AML-193 (cell line): ENCODE results near the gene TMEM163.
"Not testable (repeated sequence)": the region's sequence is repeated elsewhere in the genome, so short reads cannot be mapped to it uniquely, and the experiment has no call there.

Experiments
- DNase-seq, 2 experiments: peaks; one replicate each; lab custom pipeline; 2025; lab: John Stamatoyannopoulos, UW

Gene TMEM163

GRCh38 chr2:134619250-134619649 is 99.5 kb downstream of the TMEM163 start:
- no peak for DNase-seq

GRCh38 chr2:134615480-134615879 is 103.3 kb downstream of the TMEM163 start:
- DNase-seq: not testable (repeated sequence)

- DNase-seq: no peak
These were observed 107.5 kb downstream of the TMEM163 start for GRCh38 chr2:134611316-134611715.

- DNase-seq: no peak
These were observed 107.9 kb downstream of the TMEM163 start for GRCh38 chr2:134610871-134611270.

GRCh38 chr2:134609924-134610513 is 108.8 kb downstream of the TMEM163 start:
- no peak for DNase-seq

- DNase-seq: no peak
These were observed 114.8 kb downstream of the TMEM163 start for GRCh38 chr2:134603966-134604365.

GRCh38 chr2:134602666-134603065 is 116.1 kb downstream of the TMEM163 start:
- DNase-seq: no peak

- no peak for DNase-seq
These were observed 117.5 kb downstream of the TMEM163 start for GRCh38 chr2:134601264-134601663.

- no peak for DNase-seq
These were observed 118.6 kb downstream of the TMEM163 start for GRCh38 chr2:134600208-134600607.

GRCh38 chr2:134599236-134599635 is 119.6 kb downstream of the TMEM163 start:
- no peak for DNase-seq

GRCh38 chr2:134594399-134594798 is 124.4 kb downstream of the TMEM163 start:
- no peak for DNase-seq

GRCh38 chr2:134593519-134593918 is 125.3 kb downstream of the TMEM163 start:
- no peak for DNase-seq

GRCh38 chr2:134592377-134592776 is 126.4 kb downstream of the TMEM163 start:
- no peak for DNase-seq

- no peak for DNase-seq
These were observed 127.3 kb downstream of the TMEM163 start for GRCh38 chr2:134591526-134591925.

- DNase-seq: no peak
These were observed 128.1 kb downstream of the TMEM163 start for GRCh38 chr2:134590679-134591078.

- DNase-seq: not testable (repeated sequence)
These were observed 129.4 kb downstream of the TMEM163 start for GRCh38 chr2:134589171-134590083.

GRCh38 chr2:134588556-134588955 is 130.2 kb downstream of the TMEM163 start:
- DNase-seq: no peak

GRCh38 chr2:134586326-134586965 is 132.4 kb downstream of the TMEM163 start:
- DNase-seq: no peak

GRCh38 chr2:134583997-134584520 is 134.7 kb downstream of the TMEM163 start:
- no peak for DNase-seq

- no peak for DNase-seq
These were observed 135.3 kb downstream of the TMEM163 start for GRCh38 chr2:134583462-134583861.

- DNase-seq: no peak
These were observed 136.3 kb downstream of the TMEM163 start for GRCh38 chr2:134582547-134582899.

GRCh38 chr2:134581877-134582546 is 136.8 kb downstream of the TMEM163 start:
- DNase-seq: no peak
